ENCODE measurements around the gene ANKS1A. TPM values are rescaled to one million over a fixed set of nuclear protein-coding genes. Genes with fewer than 3 reads are reported as not detected.

ANKS1A gene
- total and polyA plus RNA-seq, 2 of the 4 experiments (the other 2 are of a cell fraction), result 7.2 to 7.5 TPM

DNA sequence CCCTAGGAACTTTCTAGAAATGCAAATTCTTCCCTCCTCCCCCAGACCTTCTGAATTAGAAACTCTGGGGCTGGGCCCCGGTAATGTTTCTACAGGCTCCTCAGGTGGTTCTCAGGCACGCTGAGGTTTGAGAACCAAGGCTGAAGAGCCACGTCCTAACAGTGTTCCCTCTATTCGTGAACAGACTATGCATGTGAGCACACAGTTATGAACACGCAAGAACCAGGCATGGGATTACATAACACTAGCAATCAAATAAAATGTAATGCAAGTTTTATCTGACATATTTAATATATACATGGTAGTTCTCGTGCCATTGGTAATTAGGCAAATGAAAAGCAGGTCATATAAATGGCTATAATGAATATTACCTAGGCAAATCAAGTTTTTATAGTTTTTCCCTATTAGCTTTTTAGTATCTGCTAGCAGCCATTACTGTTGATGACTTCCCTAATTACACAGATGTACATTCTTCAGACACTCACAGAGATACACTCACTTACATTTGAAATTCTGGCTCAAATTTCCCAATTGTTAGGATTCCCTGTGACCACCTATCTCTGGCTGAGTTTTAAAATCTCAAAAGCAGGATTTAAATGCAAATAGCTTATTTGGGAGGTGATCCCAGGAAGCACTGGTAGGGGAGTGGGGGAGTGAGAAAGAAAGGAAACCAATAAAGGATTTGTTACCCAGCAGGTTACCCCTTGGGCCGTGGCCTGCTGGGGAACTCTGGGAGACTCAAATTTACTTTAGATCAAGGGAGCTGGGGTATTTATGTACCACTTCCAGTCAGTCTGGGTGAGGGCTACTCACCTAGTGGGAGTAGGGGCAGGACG is 148.0 kb downstream of the ANKS1A start (continued):
- TF ChIP-seq CEBPB (IDR thresholded peaks at IDR 0.05; ENCODE audit: low read depth, low read length), result no peak

DNA sequence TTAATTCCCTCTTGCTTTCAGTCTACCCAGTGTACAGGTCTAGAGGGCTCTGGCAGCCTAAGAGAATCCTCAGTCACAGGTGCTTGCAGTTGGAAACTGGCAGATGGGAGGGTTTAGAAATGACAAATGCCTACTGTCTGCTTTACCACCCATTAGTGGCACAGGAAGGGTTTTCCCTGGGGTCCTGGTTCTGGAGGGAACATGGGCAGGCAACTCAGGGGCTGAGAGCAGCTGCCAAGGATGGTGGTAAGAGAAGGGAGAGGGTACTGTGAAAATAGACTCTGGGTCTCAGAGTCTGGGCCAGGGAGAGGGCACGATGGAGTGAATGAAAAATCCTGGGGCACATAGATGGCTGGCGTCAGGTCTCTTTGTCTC is 148.6 kb downstream of the ANKS1A start:
- no CpG with 5 or more reads among the region's 2 CpGs for WGBS, 2 experiments (ENCODE audit: extremely low coverage in 2 of 2, insufficient read length in 1 of 2)
- intact Hi-C loops (cut with micrococcal nuclease), result no loop called here
- H3K4me2 ChIP-seq (ENCODE audit: low read depth, low read length), result no peak overlapping the region

More for the DNA sequence above, 148.6 kb downstream of the ANKS1A start:
- dilution Hi-C loops (cut with HindIII; ENCODE audit: low sequenced_read_pairs, unreplicated experiment), result no loop called here
- no peak for DNase-seq
- TF ChIP-seq BHLHE40 (IDR thresholded peaks at IDR 0.05; ENCODE audit: low read depth, low read length) (no peak), MXI1 (IDR thresholded peaks at IDR 0.05; ENCODE audit: borderline replicate concordance, low read depth, low read length) (no peak), NFE2L2 (IDR thresholded peaks at IDR 0.05; ENCODE audit: low read depth, low read length) (no peak), POLR2A (IDR thresholded peaks at IDR 0.05; ENCODE audit: low read depth, low read length) (no peak), RFX5 (IDR thresholded peaks at IDR 0.05; ENCODE audit: low read depth, low read length) (no peak), MAFK (IDR thresholded peaks at IDR 0.05; ENCODE audit: low read depth, low read length) (no peak), RAD21 (IDR thresholded peaks at IDR 0.05; ENCODE audit: low read length) (no peak)
- TF ChIP-seq, protein P1, sequence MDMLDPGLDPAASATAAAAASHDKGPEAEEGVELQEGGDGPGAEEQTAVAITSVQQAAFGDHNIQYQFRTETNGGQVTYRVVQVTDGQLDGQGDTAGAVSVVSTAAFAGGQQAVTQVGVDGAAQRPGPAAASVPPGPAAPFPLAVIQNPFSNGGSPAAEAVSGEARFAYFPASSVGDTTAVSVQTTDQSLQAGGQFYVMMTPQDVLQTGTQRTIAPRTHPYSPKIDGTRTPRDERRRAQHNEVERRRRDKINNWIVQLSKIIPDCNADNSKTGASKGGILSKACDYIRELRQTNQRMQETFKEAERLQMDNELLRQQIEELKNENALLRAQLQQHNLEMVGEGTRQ (IDR thresholded peaks at IDR 0.05; ENCODE audit: low read depth, low read length), result no peak
- TF ChIP-seq, protein P2, sequence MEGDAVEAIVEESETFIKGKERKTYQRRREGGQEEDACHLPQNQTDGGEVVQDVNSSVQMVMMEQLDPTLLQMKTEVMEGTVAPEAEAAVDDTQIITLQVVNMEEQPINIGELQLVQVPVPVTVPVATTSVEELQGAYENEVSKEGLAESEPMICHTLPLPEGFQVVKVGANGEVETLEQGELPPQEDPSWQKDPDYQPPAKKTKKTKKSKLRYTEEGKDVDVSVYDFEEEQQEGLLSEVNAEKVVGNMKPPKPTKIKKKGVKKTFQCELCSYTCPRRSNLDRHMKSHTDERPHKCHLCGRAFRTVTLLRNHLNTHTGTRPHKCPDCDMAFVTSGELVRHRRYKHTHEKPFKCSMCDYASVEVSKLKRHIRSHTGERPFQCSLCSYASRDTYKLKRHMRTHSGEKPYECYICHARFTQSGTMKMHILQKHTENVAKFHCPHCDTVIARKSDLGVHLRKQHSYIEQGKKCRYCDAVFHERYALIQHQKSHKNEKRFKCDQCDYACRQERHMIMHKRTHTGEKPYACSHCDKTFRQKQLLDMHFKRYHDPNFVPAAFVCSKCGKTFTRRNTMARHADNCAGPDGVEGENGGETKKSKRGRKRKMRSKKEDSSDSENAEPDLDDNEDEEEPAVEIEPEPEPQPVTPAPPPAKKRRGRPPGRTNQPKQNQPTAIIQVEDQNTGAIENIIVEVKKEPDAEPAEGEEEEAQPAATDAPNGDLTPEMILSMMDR (conservative IDR thresholded peaks at IDR 0.05; ENCODE audit: low read depth, low read length), result no peak
- no peak overlapping the region for H2AFZ ChIP-seq (replicated peaks; ENCODE audit: low read length, poor library complexity)
- no peak overlapping the region for H3K4ac ChIP-seq (ENCODE audit: low read depth, low read length)
- in situ Hi-C loops (cut with MboI; ENCODE audit: low sequenced_read_pairs), result no loop called here
- ChIA-PET POLR2A (ENCODE audit: unreplicated experiment) (no interaction called here), CTCF (no interaction called here)
- H3K4me1 ChIP-seq (ENCODE audit: control insufficient read depth, insufficient read depth, low read length), result peaks cover 14% of the 10 kb centered on the region
- no peak overlapping the region for H4K91ac ChIP-seq (ENCODE audit: insufficient read depth, low read depth, low read length)
- no peak overlapping the region; the same call in 1 of the 2 replicates for H3K23ac ChIP-seq (ENCODE audit: low read depth, low read length)
- no TSS peak for BruUV-seq (replicated peaks)
- H2BK120ac ChIP-seq (ENCODE audit: low read depth, low read length), result no peak overlapping the region
- peaks cover 1% of the 10 kb centered on the region; the same call in 1 of the 2 replicates for H3K36me3 ChIP-seq (ENCODE audit: control insufficient read depth, insufficient read depth, low read length)
- no peak overlapping the region for H3K27ac ChIP-seq (ENCODE audit: insufficient read depth, low read length)
- 0 out of 2 replicates have a peak, but pooled peaks cover 2% of the 10 kb centered on the region for H3K9me3 ChIP-seq (ENCODE audit: control insufficient read depth, insufficient read depth, low read length)
- no peak overlapping the region for H4K8ac ChIP-seq (ENCODE audit: low read depth in 2 of 2, low read length in 2 of 2)
- no peak overlapping the region for H2BK20ac ChIP-seq (ENCODE audit: low read depth, low read length)
- no peak overlapping the region for H3K18ac ChIP-seq (ENCODE audit: low read depth, low read length)
- no peaks in the 10 kb centered on the region; a peak in 1 of 4 replicates for H3K79me1 ChIP-seq (ENCODE audit: low read depth in 1 of 2, low read length in 2 of 2)
- H3K14ac ChIP-seq (replicated peaks; ENCODE audit: low read depth, low read length), result no peak overlapping the region
- no peak overlapping the region for H4K5ac ChIP-seq (ENCODE audit: low read depth, low read length)
- no peak overlapping the region for H2BK5ac ChIP-seq (ENCODE audit: low read depth, low read length, poor library complexity, severe bottlenecking)
- H2AK5ac ChIP-seq (ENCODE audit: low read depth, low read length), result no peak overlapping the region
- no peak overlapping the region for H3K4me3 ChIP-seq (ENCODE audit: insufficient read depth, low read depth, low read length)
- no peak overlapping the region for H2AK9ac ChIP-seq (replicated peaks; ENCODE audit: low read depth, low read length, poor library complexity)
- H3K9ac ChIP-seq (ENCODE audit: low read depth, low read length), result no peak overlapping the region
- peaks cover 15% of the 10 kb centered on the region; the same call in 1 of the 2 replicates for H3K9me1 ChIP-seq (ENCODE audit: insufficient read depth, low read length)
- H3K56ac ChIP-seq (ENCODE audit: extremely low read depth, insufficient read depth, low read length), result no peak overlapping the region
- ATAC-seq (ENCODE audit: low read depth), result no peak
- no peaks in the 10 kb centered on the region for H4K20me1 ChIP-seq (ENCODE audit: insufficient read depth, low read length)
- H2BK15ac ChIP-seq (ENCODE audit: low read depth, low read length), result no peak overlapping the region
- no peaks in the 10 kb centered on the region for H3K27me3 ChIP-seq (ENCODE audit: control insufficient read depth, insufficient read depth, low read length)

Measured in IMR-90 (cell line).